ENCODE measurements around the gene FBXO46. TPM values are rescaled to one million over a fixed set of nuclear protein-coding genes. Genes with fewer than 3 reads are reported as not detected.

Gene FBXO46
- total and polyA plus RNA-seq, 2 donors (not counting 1 experiment from before 2014, with no cell fraction given): 19.9 to 44.5 TPM

- H3K27me3 Mint-ChIP-seq: peaks cover 17% of the 10 kb centered on the region
- no peak overlapping the region for H3K4me2 ChIP-seq (replicated peaks; ENCODE audit: low read depth, low read length, poor library complexity, severe bottlenecking)
- H3K4me1 Mint-ChIP-seq: peaks cover 2% of the 10 kb centered on the region
- ATAC-seq (ENCODE audit: low read depth) (no peak), DNase-seq (no peak)
- 70% methylated on average over 27 of the region's 27 CpGs for WGBS (ENCODE audit: insufficient coverage)
- CTCF ChIA-PET: interaction anchor here (1.3 kb wide), 1 partner anchor 53 kb away, joined by 3 read pairs; no protein-coding TSS in a partner anchor
- H3K27ac Mint-ChIP-seq: no peak overlapping the region
- H3K9me3 ChIP-seq (ENCODE audit: control extremely low read depth in 1 of 3, control insufficient read depth in 2 of 3, insufficient read depth in 1 of 3, low read length in 2 of 3): peaks cover 0 to 3% (median 0%) of the 10 kb centered on the region in 3 donors
- no peak overlapping the region for H2AFZ ChIP-seq (ENCODE audit: insufficient read depth, low read depth, low read length, poor library complexity, severe bottlenecking)
- no peak overlapping the region for H3K4me3 Mint-ChIP-seq
- H4K20me1 ChIP-seq (ENCODE audit: control insufficient read depth, insufficient read depth, low read length, poor library complexity, severe bottlenecking): no peaks in the 10 kb centered on the region
- no peaks in the 10 kb centered on the region for H3K9me3 Mint-ChIP-seq (ENCODE audit: insufficient read depth)
- H3K27me3 ChIP-seq (replicated peaks in 1 of 4; ENCODE audit: control extremely low read depth in 1 of 4, control insufficient read depth in 3 of 4, insufficient read depth in 4 of 4, low read length in 3 of 4): peaks cover 0 to 44% (median 8%) of the 10 kb centered on the region in 4 experiments
- H3K79me2 ChIP-seq (ENCODE audit: control insufficient read depth, insufficient read depth, low read length): no peaks in the 10 kb centered on the region
- no peaks in the 10 kb centered on the region for H3K36me3 ChIP-seq (replicated peaks in 1 of 2; ENCODE audit: control extremely low read depth in 1 of 2, control insufficient read depth in 1 of 2, extremely low read depth in 1 of 2, insufficient read depth in 2 of 2, low read length in 1 of 2)
- no peak overlapping the region for H3K27ac ChIP-seq (ENCODE audit: low read length in 2 of 2)
- H3K4me3 ChIP-seq (ENCODE audit: control extremely low read depth in 1 of 5, extremely low read depth in 1 of 5, insufficient read depth in 1 of 5, low read depth in 2 of 5, low read length in 4 of 5): no peak overlapping the region
- peaks cover 8% of the 10 kb centered on the region in 2 donors for H3K4me1 ChIP-seq (ENCODE audit: control insufficient read depth in 2 of 2, insufficient read depth in 2 of 2, low read length in 2 of 2)
- H3K9ac ChIP-seq (ENCODE audit: low read length): no peak overlapping the region
- intact Hi-C loops (cut with micrococcal nuclease): no loop called here
- no peak for TF ChIP-seq CTCF (IDR thresholded peaks at IDR 0.05)
- no peak for TF ChIP-seq EZH2 (IDR thresholded peaks at IDR 0.05; ENCODE audit: borderline replicate concordance, insufficient read depth, low read depth, low read length, poor library complexity, severe bottlenecking)
- POLR2A ChIA-PET: no interaction called here
These were observed 33.1 kb upstream of the FBXO46 start for GRCh38 chr19:45763691-45764294.

GRCh38 chr19:45762870-45763631 lies 32.4 kb upstream of the FBXO46 start:
- peaks cover 6% of the 10 kb centered on the region in 2 donors for H3K4me1 ChIP-seq (ENCODE audit: control insufficient read depth in 2 of 2, insufficient read depth in 2 of 2, low read length in 2 of 2)
- no peak overlapping the region for H3K4me2 ChIP-seq (replicated peaks; ENCODE audit: low read depth, low read length, poor library complexity, severe bottlenecking)
- DNase-seq: no peak
- H3K27me3 ChIP-seq (replicated peaks in 1 of 4; ENCODE audit: control extremely low read depth in 1 of 4, control insufficient read depth in 3 of 4, insufficient read depth in 4 of 4, low read length in 3 of 4): peaks cover 0 to 42% (median 7%) of the 10 kb centered on the region in 4 experiments
- no peak overlapping the region for H3K4me3 ChIP-seq (ENCODE audit: control extremely low read depth in 1 of 5, extremely low read depth in 1 of 5, insufficient read depth in 1 of 5, low read depth in 2 of 5, low read length in 4 of 5)
- H3K9ac ChIP-seq (ENCODE audit: low read length): no peak overlapping the region
- no peak overlapping the region for H3K27ac ChIP-seq (ENCODE audit: low read length in 2 of 2)
- CTCF ChIA-PET: interaction anchor here (1.3 kb wide), 1 partner anchor 54 kb away, joined by 3 read pairs; no protein-coding TSS in a partner anchor
- 92% methylated on average over 14 of the region's 15 CpGs for WGBS (ENCODE audit: insufficient coverage)
- POLR2A ChIA-PET: no interaction called here
- H3K27me3 Mint-ChIP-seq: peaks cover 17% of the 10 kb centered on the region
- peaks cover 0 to 3% (median 0%) of the 10 kb centered on the region in 3 donors for H3K9me3 ChIP-seq (ENCODE audit: control extremely low read depth in 1 of 3, control insufficient read depth in 2 of 3, insufficient read depth in 1 of 3, low read length in 2 of 3)
- intact Hi-C loops (cut with micrococcal nuclease): no loop called here
- no peak for ATAC-seq (ENCODE audit: low read depth)
- H3K4me1 Mint-ChIP-seq: peaks cover 2% of the 10 kb centered on the region
- H3K36me3 ChIP-seq (replicated peaks in 1 of 2; ENCODE audit: control extremely low read depth in 1 of 2, control insufficient read depth in 1 of 2, extremely low read depth in 1 of 2, insufficient read depth in 2 of 2, low read length in 1 of 2): no peaks in the 10 kb centered on the region
- no peak overlapping the region for H2AFZ ChIP-seq (ENCODE audit: insufficient read depth, low read depth, low read length, poor library complexity, severe bottlenecking)
- H3K79me2 ChIP-seq (ENCODE audit: control insufficient read depth, insufficient read depth, low read length): no peaks in the 10 kb centered on the region
- H3K9me3 Mint-ChIP-seq (ENCODE audit: insufficient read depth): no peaks in the 10 kb centered on the region
- H3K27ac Mint-ChIP-seq: no peak overlapping the region
- H4K20me1 ChIP-seq (ENCODE audit: control insufficient read depth, insufficient read depth, low read length, poor library complexity, severe bottlenecking): no peaks in the 10 kb centered on the region
- H3K4me3 Mint-ChIP-seq: no peak overlapping the region
- TF ChIP-seq EZH2 (IDR thresholded peaks at IDR 0.05; ENCODE audit: borderline replicate concordance, insufficient read depth, low read depth, low read length, poor library complexity, severe bottlenecking): no peak
- no peak for TF ChIP-seq CTCF (IDR thresholded peaks at IDR 0.05)
